Measurements from ENCODE around the gene PFDN1. TPM values are rescaled to one million over a fixed set of nuclear protein-coding genes. Genes with fewer than 3 reads are reported as not detected.
"Not testable (repeated sequence)": the region's sequence is repeated elsewhere in the genome, so short reads cannot be mapped to it uniquely, and the experiment has no call there.

Gene PFDN1
- total RNA-seq, 5 donors from 2014 or later (not counting 1 experiment from before 2014, with no cell fraction given), result 26.9 to 32.2 (median 28.1) TPM

GRCh38 chr5:140202078-140202477, 100.8 kb downstream of the PFDN1 start:
- Mint-ChIP-seq H3K4me1 (no peaks in the 10 kb centered on the region), H3K36me3 (peaks cover 32% of the 10 kb centered on the region), H3K9me3 (no peaks in the 10 kb centered on the region), H3K27me3 (peaks cover 0 to 4% of the 10 kb centered on the region in 2 donors), H3K4me3 (no peak overlapping the region), H3K27ac (no peak overlapping the region)
- DNase-seq (no peak), ATAC-seq (replicated peaks in 1 of 4) (no peak)
- POLR2A ChIA-PET, result no interaction called here
- CTCF ChIA-PET, result no interaction called here
- Histone ChIP-seq H3K27me3 (replicated peaks in 1 of 2; ENCODE audit: control insufficient read depth in 2 of 2, extremely low read depth in 1 of 2, insufficient read depth in 2 of 2, low read length in 1 of 2) (no peaks in the 10 kb centered on the region), H3K9me3 (no peaks in the 10 kb centered on the region), H3K36me3 (ENCODE audit: control insufficient read depth in 2 of 2, extremely low read depth in 1 of 2, insufficient read depth in 1 of 2, low read length in 1 of 2) (no peaks in the 10 kb centered on the region), H3K4me1 (ENCODE audit: control insufficient read depth in 1 of 2, extremely low read depth in 1 of 2, insufficient read depth in 2 of 2, low read length in 2 of 2) (no peaks in the 10 kb centered on the region), H3K27ac (ENCODE audit: low read length) (no peak overlapping the region), H3K4me3 (ENCODE audit: control insufficient read depth in 1 of 2, extremely low read depth in 1 of 2, low read length in 1 of 2) (no peak overlapping the region)
- no CpG with 5 or more reads among the region's 4 CpGs for WGBS (ENCODE audit: insufficient coverage)

GRCh38 chr5:140198915-140199314, 104.0 kb downstream of the PFDN1 start:
- H3K36me3 ChIP-seq (ENCODE audit: control insufficient read depth in 2 of 2, extremely low read depth in 1 of 2, insufficient read depth in 1 of 2, low read length in 1 of 2); H3K27me3 Mint-ChIP-seq; CTCF ChIA-PET; H3K27ac ChIP-seq (ENCODE audit: low read length); H3K9me3 Mint-ChIP-seq; H3K27ac Mint-ChIP-seq; H3K4me1 Mint-ChIP-seq; ATAC-seq (replicated peaks in 1 of 4); H3K9me3 ChIP-seq; H3K4me3 ChIP-seq (ENCODE audit: control insufficient read depth in 1 of 2, extremely low read depth in 1 of 2, low read length in 1 of 2); DNase-seq; H3K4me3 Mint-ChIP-seq; H3K4me1 ChIP-seq (ENCODE audit: control insufficient read depth in 1 of 2, extremely low read depth in 1 of 2, insufficient read depth in 2 of 2, low read length in 2 of 2); POLR2A ChIA-PET; H3K27me3 ChIP-seq (replicated peaks in 1 of 2; ENCODE audit: control insufficient read depth in 2 of 2, extremely low read depth in 1 of 2, insufficient read depth in 2 of 2, low read length in 1 of 2): not testable (repeated sequence)
- WGBS (ENCODE audit: insufficient coverage), result no CpG with 5 or more reads among the region's 1 CpG
- peaks cover 34% of the 10 kb centered on the region for H3K36me3 Mint-ChIP-seq

- no peaks in the 10 kb centered on the region for H3K27me3 Mint-ChIP-seq
- no CpG with 5 or more reads among the region's 2 CpGs for WGBS (ENCODE audit: insufficient coverage)
- Histone ChIP-seq H3K4me1 (ENCODE audit: control insufficient read depth in 1 of 2, extremely low read depth in 1 of 2, insufficient read depth in 2 of 2, low read length in 2 of 2) (no peaks in the 10 kb centered on the region), H3K9me3 (no peaks in the 10 kb centered on the region), H3K27ac (ENCODE audit: low read length) (no peak overlapping the region), H3K27me3 (replicated peaks in 1 of 2; ENCODE audit: control insufficient read depth in 2 of 2, extremely low read depth in 1 of 2, insufficient read depth in 2 of 2, low read length in 1 of 2) (no peaks in the 10 kb centered on the region), H3K36me3 (ENCODE audit: control insufficient read depth in 2 of 2, extremely low read depth in 1 of 2, insufficient read depth in 1 of 2, low read length in 1 of 2) (no peaks in the 10 kb centered on the region), H3K4me3 (ENCODE audit: control insufficient read depth in 1 of 2, extremely low read depth in 1 of 2, low read length in 1 of 2) (no peak overlapping the region)
- no peak overlapping the region for H3K4me3 Mint-ChIP-seq
- DNase-seq (no peak), ATAC-seq (replicated peaks in 1 of 4) (no peak)
- no peaks in the 10 kb centered on the region for H3K9me3 Mint-ChIP-seq
- H3K36me3 Mint-ChIP-seq, result peaks cover 29% of the 10 kb centered on the region
- H3K27ac Mint-ChIP-seq, result no peak overlapping the region
- no peaks in the 10 kb centered on the region for H3K4me1 Mint-ChIP-seq
- CTCF ChIA-PET, result no interaction called here
- POLR2A ChIA-PET, result no interaction called here
Measured at GRCh38 chr5:140197023-140197422, 105.9 kb downstream of the PFDN1 start.

GRCh38 chr5:140196115-140196814, 106.6 kb downstream of the PFDN1 start:
- Histone ChIP-seq H3K27ac (ENCODE audit: low read length) (no peak overlapping the region), H3K36me3 (ENCODE audit: control insufficient read depth in 2 of 2, extremely low read depth in 1 of 2, insufficient read depth in 1 of 2, low read length in 1 of 2) (no peaks in the 10 kb centered on the region), H3K4me3 (ENCODE audit: control insufficient read depth in 1 of 2, extremely low read depth in 1 of 2, low read length in 1 of 2) (no peak overlapping the region), H3K9me3 (no peaks in the 10 kb centered on the region), H3K27me3 (replicated peaks in 1 of 2; ENCODE audit: control insufficient read depth in 2 of 2, extremely low read depth in 1 of 2, insufficient read depth in 2 of 2, low read length in 1 of 2) (no peaks in the 10 kb centered on the region), H3K4me1 (ENCODE audit: control insufficient read depth in 1 of 2, extremely low read depth in 1 of 2, insufficient read depth in 2 of 2, low read length in 2 of 2) (no peaks in the 10 kb centered on the region)
- ATAC-seq (replicated peaks in 1 of 4), result no peak
- Mint-ChIP-seq H3K27ac (no peak overlapping the region), H3K4me1 (no peaks in the 10 kb centered on the region), H3K36me3 (peaks cover 29% of the 10 kb centered on the region), H3K9me3 (no peaks in the 10 kb centered on the region), H3K4me3 (no peak overlapping the region), H3K27me3 (no peaks in the 10 kb centered on the region)
- ChIA-PET POLR2A (interaction anchor here in 1 of 2 donors (0.7 kb wide), 1 partner anchor 1361 kb away, joined by 4 read pairs; no protein-coding TSS in a partner anchor), CTCF (no interaction called here)
- DNase-seq, result no peak
- WGBS (ENCODE audit: insufficient coverage), result no CpG with 5 or more reads among the region's 2 CpGs

Other genes with a start within 250 kb of the PFDN1 start
- 10 to 100 TPM; 10.8 to 28.1 (median 25.3) TPM for gene PURA, start 189.0 kb downstream of the PFDN1 start, total RNA-seq
- 10 to 100 TPM in 2 of 5 donors, 1 to 10 TPM in 3; 4.7 to 11.3 (median 9.7) TPM for gene IGIP, start 177.2 kb downstream of the PFDN1 start, total RNA-seq
- gene CYSTM1, start 127.9 kb downstream of the PFDN1 start, total RNA-seq, result 1 to 10 TPM; 1.9 to 6.0 (median 5.0) TPM
- gene HBEGF, start 43.5 kb upstream of the PFDN1 start, total RNA-seq, result 1 to 10 TPM in 3 of 5 donors, under 1 TPM in 2; 0.47 to 2.8 (median 1.9) TPM
- under 1 TPM in 1 of 5 donors, not detected in 4; 0.18 TPM for gene SLC4A9, start 57.1 kb upstream of the PFDN1 start, total RNA-seq
- 100 to 1,000 TPM; 184 to 220 (median 203) TPM for gene ANKHD1, start 98.7 kb upstream of the PFDN1 start, total RNA-seq
- gene EIF4EBP3, start 244.6 kb upstream of the PFDN1 start, total RNA-seq, result 10 to 100 TPM; 10.6 to 23.6 (median 20.4) TPM